Sigmoid colon (tissue), 7 donors: ENCODE measurements around the gene GFM1. TPM values are rescaled to one million over a fixed set of nuclear protein-coding genes. Genes with fewer than 3 reads are reported as not detected.

Source experiments
- DNase-seq: peaks from one replicate; pipeline ENCODE4 v3.0.0-alpha.2; 2019
- H3K27ac ChIP-seq, 4 donors: fragments of 200-600 bp; sonication (generic); one replicate each; pipeline ENCODE4 v1.5.1; 2016 to 2019; ENCODE audit warnings: mild to moderate bottlenecking in 1 of 4
- H3K27me3 ChIP-seq, 3 donors: fragments of 200-600 bp; sonication (generic); one replicate each; pipeline ENCODE4 v1.5.1; 2019; ENCODE audit warnings: mild to moderate bottlenecking in 1 of 3
- H3K36me3 ChIP-seq, 4 donors: fragments of 200-600 bp; sonication (generic); one replicate each; pipeline ENCODE4 v1.5.1; 2016 to 2019
- H3K4me1 ChIP-seq, 4 donors: fragments of 200-600 bp; sonication (generic); one replicate each; pipeline ENCODE4 v1.5.1; 2017 to 2019
- H3K4me3 ChIP-seq, 4 donors: fragments of 200-600 bp; sonication (generic); one replicate each; pipeline ENCODE4 v1.5.1; 2017 to 2019; ENCODE audit warnings: mild to moderate bottlenecking in 2 of 4, moderate library complexity in 1 of 4
- H3K9me3 ChIP-seq, 4 donors: fragments of 200-600 bp in 3 of 4; sonication (generic) in 3 of 4; one replicate each; pipeline versions ENCODE4 v1.5.1 to v1.6.1; 2013 to 2019
- EP300 ChIP-seq, 4 donors: sonication (generic); formaldehyde crosslinking; IDR thresholded peaks; one replicate each; pipeline ENCODE4 v1.6.1; 2017; ENCODE audit warnings: antibody characterized with exemption in 4 of 4
- POLR2A ChIP-seq, 2 donors: fragments of 450-650 bp; IDR thresholded peaks; one replicate each; pipeline ENCODE4 v1.6.1; 2016; ENCODE audit warnings: antibody characterized with exemption in 2 of 2, mild to moderate bottlenecking in 2 of 2, moderate library complexity in 2 of 2
- POLR2AphosphoS5 ChIP-seq, 4 donors: sonication (generic); formaldehyde crosslinking; IDR thresholded peaks; one replicate each; pipeline ENCODE4 v1.6.1; 2017; ENCODE audit warnings: antibody characterized with exemption in 4 of 4
- WGBS, 2 donors: extraction: QIAGEN DNeasy Blood & Tissue Kit; methylation state at CpG; one replicate each; pipeline ENCODE4 v1.1.7; 2013; 5-methylcytosine and 5-hydroxymethylcytosine counted together
- intact Hi-C: fragments of 100-400 bp; cut with DNase I; formaldehyde crosslinking; loops from one replicate; pipeline ENCODE4 v1.15.1; 2023
- polyA plus RNA-seq, 3 donors: library from polyadenylated mRNA; stranded (reverse); fragments of 200-250 nt; gene quantifications; one replicate each; pipeline ENCODE4 v1.2.3, GENCODE V29; 2013
- total RNA-seq, 4 donors: library from RNA; depleted of rRNA; stranded (reverse); fragments of >200 nt; gene quantifications; one replicate each; pipeline ENCODE4 v1.1.0, GENCODE V29; 2016
- TF ChIP-seq, protein P1 (sequence below), 4 experiments: fragments of 450-650 bp in 3 of 4; fragments of 200-600 bp in 1 of 4; IDR thresholded peaks; one replicate each; pipeline ENCODE4 v1.5.1; 2016 to 2019; ENCODE audit warnings: antibody characterized with exemption in 4 of 4, mild to moderate bottlenecking in 3 of 4, moderate library complexity in 2 of 4
- donor health status: healthy with polysubstance abuse.
- donor health status: Bipolar disorder and iron deficiency.
- donor health status: healthy.

Gene GFM1
- total and polyA plus RNA-seq, 7 donors, result 10.2 to 56.2 (median 32.7) TPM

DNA sequence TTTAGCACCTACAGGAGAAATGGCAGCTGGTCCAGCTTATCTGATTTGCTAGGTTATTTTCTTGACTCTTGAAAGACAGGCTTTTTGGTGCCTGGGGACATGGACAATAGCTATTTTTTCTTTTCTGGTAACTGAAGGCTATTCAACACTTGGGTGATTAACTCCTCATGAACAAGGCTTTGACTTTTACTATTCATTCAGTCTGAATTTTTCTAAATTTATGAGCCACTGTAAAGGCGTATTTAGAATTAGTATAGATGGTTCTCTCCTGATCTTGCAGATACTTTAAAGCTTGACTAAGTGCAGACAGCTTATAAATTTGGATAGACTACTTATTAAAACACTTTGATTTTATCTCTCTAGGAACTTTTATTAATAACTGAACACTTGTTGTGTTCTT, 18.4 kb upstream of the GFM1 start:
- intact Hi-C loops, result no loop called here
- no peak overlapping the region for H3K4me3 ChIP-seq
- no peak overlapping the region for H3K27ac ChIP-seq
- no peaks in the 10 kb centered on the region for H3K4me1 ChIP-seq
- peaks cover 0 to 2% (median 0%) of the 10 kb centered on the region in 4 donors for H3K9me3 ChIP-seq
- 38 to 82% methylated on average over 1 of the region's 1 CpG for WGBS, 2 donors
- H3K27me3 ChIP-seq, result no peaks in the 10 kb centered on the region
- TF ChIP-seq EP300 (IDR thresholded peaks at IDR 0.05), result no peak
- TF ChIP-seq POLR2A (IDR thresholded peaks at IDR 0.05), result no peak
- TF ChIP-seq, protein P1, sequence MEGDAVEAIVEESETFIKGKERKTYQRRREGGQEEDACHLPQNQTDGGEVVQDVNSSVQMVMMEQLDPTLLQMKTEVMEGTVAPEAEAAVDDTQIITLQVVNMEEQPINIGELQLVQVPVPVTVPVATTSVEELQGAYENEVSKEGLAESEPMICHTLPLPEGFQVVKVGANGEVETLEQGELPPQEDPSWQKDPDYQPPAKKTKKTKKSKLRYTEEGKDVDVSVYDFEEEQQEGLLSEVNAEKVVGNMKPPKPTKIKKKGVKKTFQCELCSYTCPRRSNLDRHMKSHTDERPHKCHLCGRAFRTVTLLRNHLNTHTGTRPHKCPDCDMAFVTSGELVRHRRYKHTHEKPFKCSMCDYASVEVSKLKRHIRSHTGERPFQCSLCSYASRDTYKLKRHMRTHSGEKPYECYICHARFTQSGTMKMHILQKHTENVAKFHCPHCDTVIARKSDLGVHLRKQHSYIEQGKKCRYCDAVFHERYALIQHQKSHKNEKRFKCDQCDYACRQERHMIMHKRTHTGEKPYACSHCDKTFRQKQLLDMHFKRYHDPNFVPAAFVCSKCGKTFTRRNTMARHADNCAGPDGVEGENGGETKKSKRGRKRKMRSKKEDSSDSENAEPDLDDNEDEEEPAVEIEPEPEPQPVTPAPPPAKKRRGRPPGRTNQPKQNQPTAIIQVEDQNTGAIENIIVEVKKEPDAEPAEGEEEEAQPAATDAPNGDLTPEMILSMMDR (IDR thresholded peaks at IDR 0.05), result no peak
- no peak for TF ChIP-seq POLR2AphosphoS5 (IDR thresholded peaks at IDR 0.05)
- DNase-seq, result no peak
- no peaks in the 10 kb centered on the region for H3K36me3 ChIP-seq

DNA sequence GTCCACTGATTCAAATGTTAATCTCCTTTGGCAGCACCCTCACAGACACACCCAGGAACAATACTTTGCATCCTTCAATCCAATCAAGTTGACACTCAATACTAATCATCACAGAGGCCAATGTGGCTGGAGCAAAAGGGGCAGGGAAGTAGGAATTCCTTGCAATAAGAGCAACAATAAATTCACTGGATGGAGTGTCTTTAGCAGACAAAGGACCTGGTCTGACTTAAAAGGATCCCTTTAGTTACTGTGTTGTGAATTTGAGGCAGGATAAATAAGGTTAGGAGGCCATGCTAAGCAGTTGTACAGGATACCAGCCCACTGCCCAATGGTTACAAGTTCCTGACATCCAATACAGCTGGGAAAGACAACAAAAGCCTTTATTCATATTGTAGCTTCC, 12.3 kb upstream of the GFM1 start:
- no peaks in the 10 kb centered on the region for H3K9me3 ChIP-seq
- H3K4me1 ChIP-seq, result no peaks in the 10 kb centered on the region
- no peak for DNase-seq
- H3K27ac ChIP-seq, result no peak overlapping the region
- no peaks in the 10 kb centered on the region for H3K27me3 ChIP-seq
- intact Hi-C loops, result no loop called here
- no peak overlapping the region for H3K4me3 ChIP-seq
- TF ChIP-seq EP300 (IDR thresholded peaks at IDR 0.05) (no peak), POLR2AphosphoS5 (IDR thresholded peaks at IDR 0.05) (no peak), POLR2A (IDR thresholded peaks at IDR 0.05) (no peak)
- TF ChIP-seq, protein P1 (IDR thresholded peaks at IDR 0.05), result no peak
- no peaks in the 10 kb centered on the region for H3K36me3 ChIP-seq

DNA sequence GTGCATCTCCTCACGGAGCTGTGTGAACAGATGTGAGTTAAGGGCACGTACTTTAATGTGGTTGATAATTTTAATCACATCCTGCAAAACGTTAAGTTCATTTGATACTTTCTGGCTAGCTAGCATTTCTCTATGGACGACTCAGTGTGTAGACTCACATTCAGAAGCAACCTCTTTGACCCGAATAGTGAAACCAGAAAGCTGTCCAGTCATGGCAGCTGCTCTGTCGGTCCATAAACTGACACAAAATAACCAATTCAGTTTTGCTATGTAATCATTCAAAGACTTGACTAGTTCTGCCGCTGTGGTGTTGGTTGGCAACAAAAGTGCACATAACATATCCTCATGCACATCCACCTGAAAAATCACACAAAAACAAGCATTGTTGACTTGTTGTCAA, 3.7 kb upstream of the GFM1 start:
- no peak for DNase-seq
- peaks cover 0 to 10% (median 7%) of the 10 kb centered on the region in 4 donors for H3K4me1 ChIP-seq
- no peaks in the 10 kb centered on the region for H3K36me3 ChIP-seq
- intact Hi-C loops, result loop anchor here (5.0 to 10.0 kb wide), 2 partner anchors 66 to 162 kb away; partner anchors contain the start of genes MFSD1 and MLF1
- no peaks in the 10 kb centered on the region for H3K27me3 ChIP-seq
- H3K27ac ChIP-seq, result no peak overlapping the region
- no peak overlapping the region for H3K4me3 ChIP-seq
- H3K9me3 ChIP-seq, result no peaks in the 10 kb centered on the region
- TF ChIP-seq POLR2AphosphoS5 (IDR thresholded peaks at IDR 0.05) (no peak), POLR2A (IDR thresholded peaks at IDR 0.05) (no peak), EP300 (IDR thresholded peaks at IDR 0.05) (no peak)
- TF ChIP-seq, protein P1 (IDR thresholded peaks at IDR 0.05), result no peak
- WGBS, 2 donors, result 88% methylated on average over 7 of the region's 7 CpGs

DNA sequence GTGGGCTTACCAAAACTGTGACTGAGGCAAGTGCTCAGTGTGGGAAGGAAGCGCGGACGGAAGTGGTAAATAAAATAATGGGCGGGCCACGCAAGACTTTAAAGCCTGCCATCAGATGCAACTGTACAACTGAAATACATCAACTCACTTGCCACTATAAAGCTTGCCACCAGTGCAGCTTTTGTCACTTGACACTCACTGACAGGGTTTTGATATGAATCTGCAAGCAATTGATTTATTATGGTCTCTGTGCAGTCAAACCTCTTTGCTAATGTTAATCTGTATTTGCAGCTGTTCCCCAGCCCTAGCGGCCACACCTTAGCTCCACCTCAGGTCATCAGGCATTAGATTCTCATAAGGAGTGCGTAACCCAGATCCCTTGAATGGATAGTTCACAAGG, 2.3 kb upstream of the GFM1 start:
- H3K4me1 ChIP-seq, result peaks cover 0 to 18% (median 14%) of the 10 kb centered on the region in 4 donors
- TF ChIP-seq EP300 (IDR thresholded peaks at IDR 0.05) (no peak), POLR2A (IDR thresholded peaks at IDR 0.05) (no peak), POLR2AphosphoS5 (IDR thresholded peaks at IDR 0.05) (no peak)
- TF ChIP-seq, protein P1 (IDR thresholded peaks at IDR 0.05), result no peak
- no peaks in the 10 kb centered on the region for H3K9me3 ChIP-seq
- intact Hi-C loops, result loop anchor here (5.0 to 10.0 kb wide), 2 partner anchors 67 to 160 kb away; partner anchors contain the start of genes MFSD1 and MLF1
- no peak overlapping the region for H3K4me3 ChIP-seq
- no peak overlapping the region for H3K27ac ChIP-seq
- H3K27me3 ChIP-seq, result no peaks in the 10 kb centered on the region
- H3K36me3 ChIP-seq, result peaks cover 0 to 12% (median 2%) of the 10 kb centered on the region in 4 donors
- no peak for DNase-seq
- WGBS, 2 donors, result 93% methylated on average over 7 of the region's 7 CpGs
